IMR-90 (cell line): Measurements from ENCODE around the gene GRK5.

Experiments
- MXI1 ChIP-seq: IDR thresholded peaks from 2 replicates; pipeline ENCODE4 v1.6.1; 2012; ENCODE audit warnings: low read depth, mild to moderate bottlenecking, low read length, moderate library complexity, borderline replicate concordance
- POLR2A ChIP-seq: IDR thresholded peaks from 2 replicates; pipeline ENCODE4 v1.6.1; 2012; ENCODE audit warnings: mild to moderate bottlenecking, low read depth, low read length
- RAD21 ChIP-seq: IDR thresholded peaks from 2 replicates; pipeline ENCODE4 v1.6.1; 2012; ENCODE audit warnings: low read length, improper control_type of control experiment
- TF ChIP-seq, protein P1 (sequence below): conservative IDR thresholded peaks from 2 replicates; pipeline ENCODE4 v1.5.1; 2012; ENCODE audit warnings: mild to moderate bottlenecking, low read depth, low read length, improper control_type of control experiment

DNA sequence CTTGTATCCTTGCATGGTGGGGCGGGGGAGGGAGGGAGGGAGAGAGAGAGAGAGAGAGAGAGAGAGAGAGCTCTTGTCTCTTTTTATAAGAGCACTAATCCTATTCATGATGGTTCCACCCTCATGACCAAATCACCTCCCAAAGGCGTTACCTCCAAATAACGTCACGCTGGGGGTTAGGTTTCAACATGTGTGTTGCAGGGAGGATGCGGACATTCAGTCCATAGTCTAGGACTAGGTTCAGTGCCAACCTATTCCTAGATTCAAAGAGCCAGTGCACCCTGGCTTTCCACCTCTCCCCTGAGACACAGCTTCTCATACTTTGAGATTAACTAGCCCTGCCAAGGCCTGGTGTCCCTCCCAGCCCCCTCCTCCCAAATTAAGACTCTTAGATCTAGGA lies 123.0 kb downstream of the GRK5 start:
- TF ChIP-seq, protein P1, sequence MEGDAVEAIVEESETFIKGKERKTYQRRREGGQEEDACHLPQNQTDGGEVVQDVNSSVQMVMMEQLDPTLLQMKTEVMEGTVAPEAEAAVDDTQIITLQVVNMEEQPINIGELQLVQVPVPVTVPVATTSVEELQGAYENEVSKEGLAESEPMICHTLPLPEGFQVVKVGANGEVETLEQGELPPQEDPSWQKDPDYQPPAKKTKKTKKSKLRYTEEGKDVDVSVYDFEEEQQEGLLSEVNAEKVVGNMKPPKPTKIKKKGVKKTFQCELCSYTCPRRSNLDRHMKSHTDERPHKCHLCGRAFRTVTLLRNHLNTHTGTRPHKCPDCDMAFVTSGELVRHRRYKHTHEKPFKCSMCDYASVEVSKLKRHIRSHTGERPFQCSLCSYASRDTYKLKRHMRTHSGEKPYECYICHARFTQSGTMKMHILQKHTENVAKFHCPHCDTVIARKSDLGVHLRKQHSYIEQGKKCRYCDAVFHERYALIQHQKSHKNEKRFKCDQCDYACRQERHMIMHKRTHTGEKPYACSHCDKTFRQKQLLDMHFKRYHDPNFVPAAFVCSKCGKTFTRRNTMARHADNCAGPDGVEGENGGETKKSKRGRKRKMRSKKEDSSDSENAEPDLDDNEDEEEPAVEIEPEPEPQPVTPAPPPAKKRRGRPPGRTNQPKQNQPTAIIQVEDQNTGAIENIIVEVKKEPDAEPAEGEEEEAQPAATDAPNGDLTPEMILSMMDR = no peak
- TF ChIP-seq MXI1 (no peak), POLR2A (no peak), RAD21 (no peak)
